ENCODE data around the gene TMCC1. TPM values are rescaled to one million over a fixed set of nuclear protein-coding genes. Genes with fewer than 3 reads are reported as not detected.
A peak's percentile ranks its signal among the peaks of the same experiment; 100 is the strongest.
"Not testable (repeated sequence)": the region's sequence is repeated elsewhere in the genome, so short reads cannot be mapped to it uniquely, and the experiment has no call there.

Gene TMCC1
- total RNA-seq, 1 donor from 2014 or later: 28.0 TPM

DNA sequence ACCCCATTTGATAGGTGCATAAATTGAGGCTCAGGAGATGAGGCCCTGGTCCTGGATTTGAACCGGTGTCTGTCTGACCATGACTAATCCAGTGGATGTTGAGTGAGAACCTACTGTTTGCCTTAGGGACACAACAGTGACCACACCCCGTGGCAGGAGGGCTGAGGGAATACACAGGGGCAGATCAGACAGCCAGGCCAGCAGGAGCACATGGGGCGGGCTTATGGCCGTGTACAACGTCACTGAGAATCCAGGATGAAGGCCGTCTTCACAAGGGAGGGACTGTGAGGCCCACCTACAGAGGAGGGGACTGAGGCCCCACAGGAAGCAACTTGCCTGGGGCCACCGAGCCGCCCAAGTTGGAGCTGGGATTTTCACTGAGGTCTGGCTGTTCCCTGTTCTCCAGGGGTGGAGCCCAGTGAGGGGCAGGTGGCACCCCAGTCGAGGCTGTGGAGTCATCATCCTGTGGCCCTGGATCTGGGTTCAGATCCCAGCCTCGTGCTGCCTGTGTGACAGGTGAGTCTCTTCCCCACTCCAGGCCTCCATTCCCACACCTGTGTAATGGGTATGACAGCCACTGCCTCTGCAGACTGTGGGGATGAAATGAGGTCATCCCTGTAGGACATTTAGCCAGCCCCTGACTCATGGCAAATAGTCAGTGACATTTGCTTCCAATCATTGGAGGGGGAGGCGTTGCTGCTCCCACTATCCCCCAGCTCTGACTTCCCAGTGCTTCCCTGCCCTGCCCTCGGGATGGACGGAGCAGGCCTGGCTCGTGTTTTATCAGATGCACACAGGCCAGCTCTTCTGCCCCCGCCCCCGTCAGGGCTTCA, 280.8 kb downstream of the TMCC1 start:
- TF ChIP-seq CTCF (IDR thresholded peaks at IDR 0.05; ENCODE audit: insufficient read depth, low read length, poor library complexity, severe bottlenecking): no peak
- no peak overlapping the region for H3K4me3 ChIP-seq (ENCODE audit: low read depth, low read length)
- DNase-seq (ENCODE audit: low read depth): no peak
- no peaks in the 10 kb centered on the region for H3K27me3 ChIP-seq (ENCODE audit: control insufficient read depth, insufficient read depth, low read length)
- H3K36me3 ChIP-seq (ENCODE audit: control insufficient read depth, insufficient read depth, low read length): no peaks in the 10 kb centered on the region

GRCh38 chr3:129611812-129612533, 281.5 kb downstream of the TMCC1 start:
- Histone ChIP-seq H3K36me3 (ENCODE audit: control insufficient read depth, insufficient read depth, low read length) (no peaks in the 10 kb centered on the region), H3K27me3 (ENCODE audit: control insufficient read depth, insufficient read depth, low read length) (no peaks in the 10 kb centered on the region), H3K4me3 (ENCODE audit: low read depth, low read length) (no peak overlapping the region)
- peak; percentile 13 for TF ChIP-seq CTCF (IDR thresholded peaks at IDR 0.05; ENCODE audit: insufficient read depth, low read length, poor library complexity, severe bottlenecking)
- no peak for DNase-seq (ENCODE audit: low read depth)

- no peaks in the 10 kb centered on the region for H3K36me3 ChIP-seq (ENCODE audit: control insufficient read depth, insufficient read depth, low read length)
- no peak for TF ChIP-seq CTCF (IDR thresholded peaks at IDR 0.05; ENCODE audit: insufficient read depth, low read length, poor library complexity, severe bottlenecking)
Measured at GRCh38 chr3:129611446-129611800, 282.1 kb downstream of the TMCC1 start.

GRCh38 chr3:129610794-129611445, 282.6 kb downstream of the TMCC1 start:
- DNase-seq (ENCODE audit: low read depth); H3K4me3 ChIP-seq (ENCODE audit: low read depth, low read length); H3K27me3 ChIP-seq (ENCODE audit: control insufficient read depth, insufficient read depth, low read length): not testable (repeated sequence)

More at GRCh38 chr3:129611446-129611800, 282.1 kb downstream of the TMCC1 start:
- DNase-seq (ENCODE audit: low read depth): no peak
- H3K4me3 ChIP-seq (ENCODE audit: low read depth, low read length): no peak overlapping the region
- H3K27me3 ChIP-seq (ENCODE audit: control insufficient read depth, insufficient read depth, low read length): no peaks in the 10 kb centered on the region

DNA sequence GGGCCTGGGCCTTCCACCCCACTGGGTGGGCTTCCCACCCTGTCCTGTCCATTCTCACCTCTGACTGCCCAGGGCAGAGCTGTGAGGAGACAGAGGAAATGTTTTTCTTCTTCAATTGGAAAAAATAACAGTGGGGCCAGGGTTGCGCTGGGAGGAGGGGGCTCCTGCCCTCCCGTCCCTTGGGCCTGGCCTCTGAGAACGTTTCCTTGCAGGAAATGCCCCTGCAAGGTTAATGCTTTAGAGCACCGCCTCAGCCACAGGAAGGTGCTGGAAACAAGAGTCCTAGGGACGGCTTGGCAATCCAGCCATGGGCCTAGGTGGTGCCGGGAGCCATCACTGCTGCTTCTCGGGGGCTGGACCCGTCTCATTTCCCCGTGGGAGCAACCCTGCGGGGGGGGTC, 283.2 kb downstream of the TMCC1 start:
- Histone ChIP-seq H3K36me3 (ENCODE audit: control insufficient read depth, insufficient read depth, low read length) (no peaks in the 10 kb centered on the region), H3K4me3 (ENCODE audit: low read depth, low read length) (no peak overlapping the region), H3K27me3 (ENCODE audit: control insufficient read depth, insufficient read depth, low read length) (no peaks in the 10 kb centered on the region)
- TF ChIP-seq CTCF (IDR thresholded peaks at IDR 0.05; ENCODE audit: insufficient read depth, low read length, poor library complexity, severe bottlenecking): no peak
- DNase-seq (ENCODE audit: low read depth): no peak

More at GRCh38 chr3:129610794-129611445, 282.6 kb downstream of the TMCC1 start:
- not testable (repeated sequence) for H3K36me3 ChIP-seq (ENCODE audit: control insufficient read depth, insufficient read depth, low read length)

DNA sequence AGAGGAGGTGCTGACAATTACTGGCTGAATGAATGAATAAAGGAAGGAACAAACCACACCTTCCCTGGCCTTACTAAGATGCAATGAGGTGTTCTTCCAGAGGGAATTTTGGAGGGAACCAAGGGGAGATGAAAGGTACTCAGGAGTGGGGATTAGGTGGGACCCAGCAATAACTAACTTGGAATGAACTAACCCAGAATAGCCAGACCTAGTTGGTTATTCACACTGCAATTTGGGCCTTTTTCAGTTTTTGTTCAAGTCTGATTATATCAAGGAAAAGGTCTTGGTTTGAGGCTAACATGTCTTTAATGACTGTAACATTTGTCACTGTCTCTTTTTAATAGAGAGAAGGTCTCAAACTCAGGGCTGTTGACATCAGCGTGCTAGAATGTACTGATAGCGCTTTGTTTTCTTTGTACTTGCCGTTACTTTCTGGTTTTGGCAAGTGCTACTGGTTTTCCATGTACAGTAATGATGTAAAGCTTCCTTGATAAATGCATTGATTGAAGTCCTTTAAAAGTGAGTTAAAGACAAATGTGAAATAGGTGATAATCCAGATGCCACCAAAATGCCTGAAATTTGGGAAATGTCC, 283.8 kb downstream of the TMCC1 start:
- no peak for TF ChIP-seq CTCF (IDR thresholded peaks at IDR 0.05; ENCODE audit: insufficient read depth, low read length, poor library complexity, severe bottlenecking)
- no peaks in the 10 kb centered on the region for H3K27me3 ChIP-seq (ENCODE audit: control insufficient read depth, insufficient read depth, low read length)
- H3K36me3 ChIP-seq (ENCODE audit: control insufficient read depth, insufficient read depth, low read length): no peaks in the 10 kb centered on the region
- DNase-seq (ENCODE audit: low read depth): no peak
- no peak overlapping the region for H3K4me3 ChIP-seq (ENCODE audit: low read depth, low read length)
